ENCODE measurements around the gene INPP4B.
A peak's percentile ranks its signal among the peaks of the same experiment; 100 is the strongest.

- TF ChIP-seq POLR2A (IDR thresholded peaks at IDR 0.05) (no peak), POLR2AphosphoS5 (IDR thresholded peaks at IDR 0.05) (no peak)
- TF ChIP-seq, protein P1, sequence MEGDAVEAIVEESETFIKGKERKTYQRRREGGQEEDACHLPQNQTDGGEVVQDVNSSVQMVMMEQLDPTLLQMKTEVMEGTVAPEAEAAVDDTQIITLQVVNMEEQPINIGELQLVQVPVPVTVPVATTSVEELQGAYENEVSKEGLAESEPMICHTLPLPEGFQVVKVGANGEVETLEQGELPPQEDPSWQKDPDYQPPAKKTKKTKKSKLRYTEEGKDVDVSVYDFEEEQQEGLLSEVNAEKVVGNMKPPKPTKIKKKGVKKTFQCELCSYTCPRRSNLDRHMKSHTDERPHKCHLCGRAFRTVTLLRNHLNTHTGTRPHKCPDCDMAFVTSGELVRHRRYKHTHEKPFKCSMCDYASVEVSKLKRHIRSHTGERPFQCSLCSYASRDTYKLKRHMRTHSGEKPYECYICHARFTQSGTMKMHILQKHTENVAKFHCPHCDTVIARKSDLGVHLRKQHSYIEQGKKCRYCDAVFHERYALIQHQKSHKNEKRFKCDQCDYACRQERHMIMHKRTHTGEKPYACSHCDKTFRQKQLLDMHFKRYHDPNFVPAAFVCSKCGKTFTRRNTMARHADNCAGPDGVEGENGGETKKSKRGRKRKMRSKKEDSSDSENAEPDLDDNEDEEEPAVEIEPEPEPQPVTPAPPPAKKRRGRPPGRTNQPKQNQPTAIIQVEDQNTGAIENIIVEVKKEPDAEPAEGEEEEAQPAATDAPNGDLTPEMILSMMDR (IDR thresholded peaks at IDR 0.05) = peak; percentile 14 to 55 (median 37)
These were observed 862 bp upstream of the INPP4B start for GRCh38 chr4:142846729-142847596.

Measured in breast epithelium (tissue), 3 donors.